Smooth muscle cell of the brain vasculature (primary cell): ENCODE results near the gene RAPGEF5.

Experiments used
- DNase-seq: peaks from one replicate; pipeline ENCODE4 v3.0.0-alpha.2; 2012; ENCODE audit warnings: low read depth, low spot score

The RAPGEF5 gene

DNA sequence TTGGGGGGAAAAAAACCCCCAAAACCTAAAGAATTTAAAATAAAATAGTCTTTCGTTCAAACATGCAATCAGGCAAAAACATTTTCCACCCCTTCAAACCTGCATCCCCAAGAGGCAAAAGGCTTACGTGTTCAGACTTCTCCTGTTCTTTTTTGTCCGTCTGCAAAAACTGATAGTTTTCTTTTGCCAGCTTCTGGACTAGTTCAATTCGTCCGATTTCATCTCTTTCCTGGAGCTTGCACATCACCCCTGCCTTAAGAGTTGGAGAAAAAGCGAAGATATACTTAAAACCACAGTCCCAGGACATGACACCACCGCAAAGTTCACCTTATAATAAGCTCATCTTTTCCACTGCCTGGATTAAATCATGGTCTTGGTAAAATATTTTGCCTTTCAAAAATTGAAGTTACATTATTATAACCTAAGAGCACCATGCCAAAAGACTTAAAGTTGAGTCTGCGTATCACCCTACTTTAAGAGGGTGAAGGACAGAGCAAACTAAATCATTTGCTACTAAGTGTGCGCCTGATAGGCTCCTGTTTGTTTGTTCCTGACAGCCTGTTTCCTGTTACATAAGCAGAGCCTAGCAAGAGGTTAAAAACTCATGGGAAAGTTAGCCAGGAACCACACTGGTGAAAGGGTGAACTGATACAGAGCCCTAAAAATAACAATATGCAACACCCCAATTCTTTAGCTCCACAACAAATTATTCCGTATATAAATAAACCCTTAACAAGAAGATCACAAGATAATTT is 137.0 kb downstream of the RAPGEF5 start:
- DNase-seq: no peak

DNA sequence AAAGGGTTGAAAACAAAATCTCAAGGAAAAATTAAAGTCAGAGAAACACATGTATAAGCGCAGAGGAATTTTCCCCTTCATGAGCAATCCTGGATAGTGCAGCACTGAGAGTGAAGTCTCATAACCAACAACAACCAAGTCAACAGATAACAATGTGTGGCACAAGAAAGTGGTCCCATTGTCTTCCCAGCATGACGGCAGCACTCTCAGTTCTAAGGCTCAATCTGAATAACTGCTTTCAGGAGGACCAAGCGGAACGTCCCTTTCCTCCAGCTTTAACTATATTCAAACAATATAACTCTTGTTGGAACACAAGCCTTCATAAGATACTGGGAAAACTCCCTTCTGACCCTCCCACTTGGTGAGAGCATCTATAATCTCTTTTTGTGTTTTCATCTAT is 137.9 kb downstream of the RAPGEF5 start:
- no peak for DNase-seq

- no peak for DNase-seq
These were observed 140.0 kb downstream of the RAPGEF5 start for GRCh38 chr7:22216832-22217475.

DNA sequence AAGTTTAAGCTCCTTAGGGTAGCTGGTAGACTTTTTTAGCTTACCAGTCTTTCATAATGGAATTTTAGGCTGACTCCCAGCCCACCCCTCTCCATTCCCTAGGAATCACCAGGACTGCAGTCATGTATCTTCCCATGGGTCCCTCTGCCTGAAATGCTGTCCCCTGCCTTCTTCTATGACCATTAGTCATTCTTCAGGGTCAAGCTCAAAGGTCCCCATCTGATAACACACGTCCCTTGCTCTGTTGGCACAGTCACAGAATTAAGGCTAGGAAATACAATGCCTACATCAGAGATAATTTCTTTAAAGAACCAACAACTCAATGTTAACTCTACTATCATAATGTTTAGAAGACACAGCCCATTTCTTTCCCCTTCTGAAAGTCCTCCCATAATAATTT is 140.6 kb downstream of the RAPGEF5 start:
- DNase-seq: no peak

DNA sequence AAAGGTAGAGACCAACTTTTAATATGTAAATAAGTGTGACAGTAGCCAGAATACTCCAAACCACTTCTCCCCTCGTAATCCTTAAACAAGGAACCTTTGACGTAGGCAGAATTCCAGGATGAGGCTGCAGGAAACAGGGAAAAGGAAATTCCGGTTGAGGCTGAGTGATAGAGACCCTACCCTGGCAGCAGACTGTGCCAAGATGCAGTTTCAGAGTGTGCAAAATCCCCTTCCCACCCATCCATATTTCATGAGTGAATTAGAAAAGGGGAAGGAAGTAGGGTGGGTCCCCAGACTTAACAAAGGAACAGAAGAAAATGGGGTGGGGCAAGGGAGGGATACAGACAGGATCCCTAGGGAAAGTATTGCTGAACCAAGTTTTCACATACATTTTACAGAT is 143.0 kb downstream of the RAPGEF5 start:
- DNase-seq: no peak

DNA sequence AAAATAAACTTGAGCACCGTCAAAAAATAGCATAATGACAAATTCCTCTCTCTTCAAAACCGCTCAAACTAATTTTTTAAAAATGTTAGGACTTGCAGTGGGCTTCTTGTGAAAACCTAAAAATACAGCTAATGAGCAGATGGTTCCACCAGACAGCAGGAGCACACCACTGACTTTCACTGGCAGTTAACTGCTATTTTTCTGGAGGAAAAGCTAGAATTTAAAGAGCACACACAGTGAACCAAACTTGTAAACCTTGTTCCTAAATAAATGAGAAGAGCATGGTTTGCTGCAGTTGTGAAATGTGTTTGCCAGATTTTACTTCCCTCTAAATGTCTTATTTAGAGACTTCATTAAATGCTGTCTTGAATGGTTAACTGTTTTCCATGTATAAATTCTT is 143.9 kb downstream of the RAPGEF5 start:
- DNase-seq: no peak

DNA sequence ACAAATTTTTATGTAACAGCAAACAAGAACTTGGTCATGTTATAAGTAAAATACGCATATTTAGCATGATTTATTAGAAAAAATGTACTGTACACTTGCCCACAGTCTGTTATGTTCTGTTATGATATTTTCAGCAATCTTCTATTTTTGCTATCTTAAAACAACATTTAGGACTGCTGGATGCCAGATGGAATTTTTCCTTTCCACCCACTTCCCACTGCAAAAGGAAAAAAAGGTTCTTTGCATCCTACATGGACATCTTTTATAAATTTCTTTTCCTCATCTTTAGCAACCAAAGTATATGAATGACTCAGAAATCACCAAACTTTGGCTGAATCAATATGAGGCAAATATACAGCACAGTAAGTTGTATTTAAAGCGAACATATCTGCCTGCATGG is 146.0 kb downstream of the RAPGEF5 start:
- no peak for DNase-seq

DNA sequence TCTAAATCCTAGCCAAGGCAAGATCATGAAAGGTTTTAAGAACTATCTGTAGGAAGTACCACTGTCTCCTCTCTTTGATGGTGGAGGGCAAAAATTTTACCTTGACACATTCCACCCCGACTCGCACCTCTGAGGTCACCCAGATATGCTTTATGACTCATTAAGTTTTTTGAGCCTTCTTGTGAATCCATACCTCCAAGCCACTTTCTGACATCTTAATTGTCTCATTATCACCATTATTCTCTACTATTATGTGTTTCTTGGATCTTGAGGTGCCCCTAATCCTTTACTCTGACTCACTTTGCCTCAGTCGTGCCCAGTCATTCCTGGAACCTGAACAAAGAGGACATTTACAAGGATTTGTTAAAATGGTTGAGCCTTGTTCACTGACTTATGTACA is 146.6 kb downstream of the RAPGEF5 start:
- DNase-seq: no peak

DNA sequence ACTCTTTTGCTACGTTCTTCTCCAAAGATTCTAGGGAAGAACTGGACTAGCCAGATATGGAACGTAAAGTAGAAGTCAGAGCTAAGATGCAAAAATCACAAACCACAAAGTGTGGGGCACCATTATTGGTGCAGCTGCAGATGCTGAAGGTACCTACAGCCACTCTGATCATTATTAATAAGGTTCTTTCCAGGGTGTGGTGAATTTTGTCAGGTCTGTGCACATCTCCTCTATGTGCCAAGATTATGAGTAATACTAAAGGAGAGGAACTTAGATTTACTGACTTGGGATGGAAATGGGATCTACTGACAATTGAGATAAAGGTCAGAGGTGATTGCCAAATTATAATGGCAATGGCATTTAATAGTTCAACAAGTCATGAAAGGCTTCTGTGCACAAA is 148.2 kb downstream of the RAPGEF5 start:
- no peak for DNase-seq

DNA sequence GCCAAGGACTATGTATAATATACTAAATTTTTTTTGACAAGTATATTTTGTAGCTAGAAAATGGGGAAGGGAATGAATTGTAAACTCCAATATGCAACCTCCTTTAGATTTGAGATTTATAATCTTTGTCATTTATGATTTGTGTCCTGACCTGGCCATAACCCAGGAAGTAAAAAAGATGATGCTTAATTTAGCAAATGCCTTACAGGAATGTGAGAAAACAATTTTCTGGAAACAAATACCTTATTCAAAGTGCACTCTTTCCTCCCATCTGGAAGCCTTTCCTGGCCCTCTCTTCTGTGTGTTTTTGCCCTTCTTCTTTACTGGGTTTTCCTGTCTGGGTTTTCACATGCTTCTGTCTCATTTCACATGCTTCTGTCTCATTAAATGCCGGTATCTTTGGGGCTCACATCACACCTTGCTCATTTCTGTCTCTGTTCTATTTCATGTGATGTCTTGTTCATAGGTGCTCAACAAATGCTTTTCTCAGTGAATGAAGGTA is 149.2 kb downstream of the RAPGEF5 start:
- no peak for DNase-seq

DNA sequence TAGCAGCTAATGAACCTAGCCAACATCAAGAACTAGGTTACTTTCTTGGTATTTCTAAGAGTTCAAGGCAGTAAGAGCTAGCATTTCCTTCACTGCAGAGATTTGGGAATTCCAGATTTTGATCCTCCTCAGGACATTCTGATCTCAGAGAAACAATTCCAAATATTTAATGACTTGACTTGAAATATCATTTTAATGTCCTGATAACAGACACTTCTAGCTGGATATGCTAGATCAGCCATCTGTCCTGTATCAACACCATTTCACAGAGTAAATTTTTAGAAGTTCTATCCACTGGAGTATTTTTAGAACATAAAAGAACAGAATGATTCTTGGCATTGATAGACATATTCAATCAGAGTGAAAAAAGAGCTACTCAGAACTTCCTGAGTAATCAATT is 151.3 kb downstream of the RAPGEF5 start:
- no peak for DNase-seq

- no peak for DNase-seq
These were observed 152.6 kb downstream of the RAPGEF5 start for GRCh38 chr7:22204312-22204711.

GRCh38 chr7:22202141-22202540 is 154.8 kb downstream of the RAPGEF5 start:
- DNase-seq: no peak

DNA sequence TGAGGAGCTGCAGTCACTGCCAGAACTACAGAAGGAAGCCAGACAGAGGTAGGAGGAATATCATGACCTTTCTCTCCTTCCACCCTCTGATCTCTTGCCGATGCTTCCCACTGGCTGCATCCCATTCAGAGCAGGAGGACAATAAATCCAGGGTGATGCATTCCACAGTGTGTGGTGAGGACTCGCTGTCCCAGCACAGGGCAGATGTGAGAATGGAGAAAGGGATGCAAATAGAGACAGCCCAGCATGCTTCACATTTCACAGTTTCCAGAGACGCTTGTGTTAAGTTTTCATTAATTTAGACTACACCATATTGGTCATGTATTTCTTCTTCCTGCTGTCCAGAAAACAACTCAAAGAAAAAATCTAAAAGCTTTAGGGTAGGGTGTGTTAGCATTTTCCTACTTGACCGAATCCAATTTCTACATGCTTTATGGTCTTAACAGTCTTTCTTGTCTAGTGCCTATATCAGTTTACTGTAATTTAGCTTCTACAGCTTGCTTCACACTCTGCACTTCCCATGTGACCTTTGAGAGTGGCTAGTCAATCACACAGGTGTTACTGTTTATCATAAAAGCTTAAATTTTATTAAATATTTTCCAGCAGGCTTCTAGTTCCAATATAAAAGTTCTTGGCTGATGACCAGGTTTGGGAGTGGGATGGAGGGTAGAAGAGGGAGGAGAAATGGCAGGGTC is 155.6 kb downstream of the RAPGEF5 start:
- no peak for DNase-seq

DNA sequence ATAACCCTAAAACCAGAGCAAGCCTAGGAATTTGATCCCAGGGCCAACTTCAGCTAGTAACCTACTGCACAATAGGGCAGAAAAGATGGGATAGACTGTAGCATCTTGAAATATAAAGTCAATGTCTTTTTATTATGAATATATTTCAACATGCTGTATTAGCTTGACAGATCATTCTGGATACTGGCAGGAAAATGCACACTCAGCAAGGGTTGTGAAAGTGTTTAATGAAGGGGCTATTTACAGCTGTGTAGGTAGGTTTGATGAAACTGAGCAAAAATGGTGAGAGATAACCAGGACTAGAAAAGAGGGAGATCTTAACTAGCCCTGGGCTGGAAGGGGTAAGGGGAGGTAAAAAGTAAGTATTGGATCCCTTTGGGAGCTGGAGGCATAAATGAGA is 156.2 kb downstream of the RAPGEF5 start:
- no peak for DNase-seq

GRCh38 chr7:22200238-22200637 is 156.7 kb downstream of the RAPGEF5 start:
- no peak for DNase-seq

GRCh38 chr7:22197376-22197775 is 159.6 kb downstream of the RAPGEF5 start:
- no peak for DNase-seq

DNA sequence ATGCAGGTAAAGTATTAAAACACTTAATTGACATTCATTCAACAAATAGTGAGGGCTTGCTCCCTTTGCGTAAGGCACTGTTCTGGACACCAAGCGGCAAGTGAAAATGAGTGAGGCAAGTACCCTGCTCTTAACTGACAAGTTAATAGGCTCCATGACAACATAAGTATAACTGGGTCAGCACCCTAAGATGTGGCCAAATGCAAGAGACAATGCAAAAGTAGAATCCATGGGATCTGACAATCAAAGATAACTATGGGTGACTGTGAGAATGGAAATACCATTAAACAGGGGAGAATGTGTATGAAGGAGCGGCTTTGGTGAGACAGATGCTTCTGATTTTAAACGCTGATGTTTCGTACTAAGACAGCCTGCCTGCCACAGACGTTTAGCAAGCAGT is 160.5 kb downstream of the RAPGEF5 start:
- DNase-seq: no peak

DNA sequence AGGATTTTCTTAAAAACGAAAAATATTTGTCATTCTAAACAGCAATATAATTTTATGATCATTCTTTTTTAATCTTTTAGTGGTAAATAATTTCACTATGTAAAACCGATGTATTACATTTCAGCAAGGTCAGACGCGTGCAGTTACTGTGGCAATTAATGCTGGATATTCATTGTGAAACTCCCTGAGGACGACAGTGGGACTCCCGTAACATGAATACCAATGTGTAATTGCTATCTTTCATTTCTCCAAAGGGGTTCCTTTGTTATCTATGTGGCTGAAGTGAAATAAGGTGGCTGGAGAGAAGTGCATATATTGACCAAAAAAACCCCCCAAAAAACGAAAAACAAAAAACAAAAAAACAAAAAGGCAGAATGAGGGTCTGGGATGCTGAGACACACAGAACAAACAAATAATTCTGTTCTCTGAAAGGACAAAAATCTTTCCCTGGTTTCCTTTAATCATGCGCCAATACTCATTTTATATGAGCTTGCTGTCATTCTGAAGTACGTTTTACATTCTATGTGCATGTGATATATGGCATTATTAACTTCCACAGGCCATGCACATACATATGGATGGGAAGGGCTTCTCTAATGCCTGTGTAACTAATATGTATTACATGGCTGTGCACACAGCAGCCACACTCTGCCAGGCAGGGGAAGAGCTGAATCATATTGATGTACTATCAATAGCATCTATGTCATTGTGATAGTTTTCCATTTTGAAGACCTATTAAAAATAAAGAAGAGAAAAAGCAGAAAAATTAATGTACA is 161.4 kb downstream of the RAPGEF5 start:
- DNase-seq: no peak

- no peak for DNase-seq
These were observed 162.2 kb downstream of the RAPGEF5 start for GRCh38 chr7:22194658-22195273.

GRCh38 chr7:22193450-22193983 is 163.4 kb downstream of the RAPGEF5 start:
- no peak for DNase-seq
